Pancreas (tissue), 10 donors: ENCODE data around the gene COLGALT1. TPM values are rescaled to one million over a fixed set of nuclear protein-coding genes. Genes with fewer than 3 reads are reported as not detected.

Experiments
- ATAC-seq, 4 donors: fragments of 200-7000 bp; cut with Tn5 transposase; one replicate each; pipeline versions ENCODE4 v1.8.0 to v1.9.1; 2020; ENCODE audit warnings: mild to moderate bottlenecking in 4 of 4, moderate library complexity in 4 of 4
- DNase-seq, 6 donors: peaks; one replicate each; pipeline ENCODE4 v3.0.0-alpha.2; 2020
- FAIRE-seq: peaks from 2 replicates; lab custom pipeline; 2012; peaks lifted over from hg19 to GRCh38; lab: Jason Lieb, UNC
- H3K27ac ChIP-seq, 4 donors: fragments of 200-600 bp; sonication (generic); 1 replicate in 3 of 4; 2 replicates in 1 of 4; pipeline versions ENCODE4 v1.5.0 to v1.8.0; 2020
- H3K27me3 ChIP-seq, 4 donors: fragments of 200-600 bp; one replicate each; pipeline ENCODE4 v1.8.0; 2021
- H3K36me3 ChIP-seq, 3 donors: fragments of 200-600 bp; sonication (generic) in 1 of 3; one replicate each; pipeline versions ENCODE4 v1.5.0 to v1.8.0; 2020 to 2021
- H3K4me1 ChIP-seq, 3 donors: fragments of 200-600 bp; one replicate each; pipeline ENCODE4 v1.8.0; 2021
- H3K4me3 ChIP-seq, 4 donors: fragments of 200-600 bp; sonication (generic) in 2 of 4; one replicate each; pipeline versions ENCODE4 v1.5.0 to v1.8.0; 2020 to 2021
- H3K9me3 ChIP-seq, 4 donors: fragments of 200-600 bp; one replicate each; pipeline ENCODE4 v1.8.0; 2021
- WGBS, 2 donors: extraction: QIAGEN DNeasy Blood & Tissue Kit; methylation state at CpG; one replicate each; pipeline ENCODE4 v1.1.7; 2013; 5-methylcytosine and 5-hydroxymethylcytosine counted together
- intact Hi-C, 3 donors: fragments of 100-400 bp; cut with DNase I; formaldehyde crosslinking; loops; one replicate each; pipeline versions ENCODE4 v1.11.1 to v1.14.2; 2022
- polyA plus RNA-seq, 2 donors: library from polyadenylated mRNA; stranded (reverse); fragments of 200-250 nt; gene quantifications; one replicate each; pipeline ENCODE4 v1.2.3, GENCODE V29; 2013
- total RNA-seq, 6 donors: library from RNA; stranded (reverse); fragmentation: NEBNext Ultra II Directional in 4 of 6; extraction: Animal tissue kit (Norgen Biotek cat#: 25700) in 4 of 6; gene quantifications; one replicate each; pipeline versions ENCODE4 v1.2.1 to v1.2.4, GENCODE V29; 2021 to 2023
- TF ChIP-seq, protein P1 (sequence below), 4 donors: fragments of 200-600 bp; sonication (generic) in 3 of 4; IDR thresholded peaks; one replicate each; pipeline versions ENCODE4 v1.5.0 to v1.8.0; 2021; ENCODE audit warnings: antibody characterized with exemption in 4 of 4
- donor health status: healthy with polysubstance abuse.
- donor health status: DM: no; HTN: no; CAD: no; lungs with moderate emphysema.
- donor health status: DM: no; HTN: no; CAD: no.
- donor health status: control.
- donor health status: control.
- donor health status: Bipolar disorder and iron deficiency.
- donor health status: DM: yes; HTN: yes; CAD: no.
- donor health status: DM: no; HTN: no; CAD: no.
- donor health status: DM: no; HTN: no; CAD: no.
- donor health status: DM: yes; HTN: yes; CAD: no.

Gene COLGALT1
- total and polyA plus RNA-seq, 8 donors: 13.5 to 50.6 (median 24.3) TPM

DNA sequence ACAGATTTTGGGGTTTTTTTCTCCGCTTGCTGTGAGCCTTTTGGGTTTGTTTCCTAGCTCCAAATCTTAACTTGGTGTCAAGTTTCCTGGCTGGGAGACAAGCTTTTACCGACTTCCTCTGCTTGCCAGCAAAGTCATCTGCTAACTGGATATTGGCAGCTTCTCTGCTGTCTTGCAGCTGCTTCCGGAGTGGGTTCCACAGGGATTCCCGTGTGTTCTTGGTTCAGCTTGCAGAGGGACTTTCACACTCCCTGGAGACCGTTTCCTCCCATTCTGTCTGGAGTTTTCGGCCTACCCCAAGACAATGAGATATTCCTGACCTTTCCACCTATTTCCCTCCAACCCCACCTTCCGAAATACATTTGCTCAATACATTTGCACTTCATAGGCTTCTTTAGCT, 2.2 kb upstream of the COLGALT1 start:
- Histone ChIP-seq H3K4me3 (no peak overlapping the region), H3K27ac (no peak overlapping the region), H3K9me3 (no peaks in the 10 kb centered on the region), H3K27me3 (no peaks in the 10 kb centered on the region), H3K36me3 (peaks cover 0 to 4% (median 0%) of the 10 kb centered on the region in 3 donors), H3K4me1 (peaks cover 0 to 9% (median 0%) of the 10 kb centered on the region in 3 donors)
- FAIRE-seq (no peak), DNase-seq (peak in 2 of 6 donors; percentile 25 to 37), ATAC-seq (no peak)
- TF ChIP-seq, protein P1, sequence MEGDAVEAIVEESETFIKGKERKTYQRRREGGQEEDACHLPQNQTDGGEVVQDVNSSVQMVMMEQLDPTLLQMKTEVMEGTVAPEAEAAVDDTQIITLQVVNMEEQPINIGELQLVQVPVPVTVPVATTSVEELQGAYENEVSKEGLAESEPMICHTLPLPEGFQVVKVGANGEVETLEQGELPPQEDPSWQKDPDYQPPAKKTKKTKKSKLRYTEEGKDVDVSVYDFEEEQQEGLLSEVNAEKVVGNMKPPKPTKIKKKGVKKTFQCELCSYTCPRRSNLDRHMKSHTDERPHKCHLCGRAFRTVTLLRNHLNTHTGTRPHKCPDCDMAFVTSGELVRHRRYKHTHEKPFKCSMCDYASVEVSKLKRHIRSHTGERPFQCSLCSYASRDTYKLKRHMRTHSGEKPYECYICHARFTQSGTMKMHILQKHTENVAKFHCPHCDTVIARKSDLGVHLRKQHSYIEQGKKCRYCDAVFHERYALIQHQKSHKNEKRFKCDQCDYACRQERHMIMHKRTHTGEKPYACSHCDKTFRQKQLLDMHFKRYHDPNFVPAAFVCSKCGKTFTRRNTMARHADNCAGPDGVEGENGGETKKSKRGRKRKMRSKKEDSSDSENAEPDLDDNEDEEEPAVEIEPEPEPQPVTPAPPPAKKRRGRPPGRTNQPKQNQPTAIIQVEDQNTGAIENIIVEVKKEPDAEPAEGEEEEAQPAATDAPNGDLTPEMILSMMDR (IDR thresholded peaks at IDR 0.05): no peak
- WGBS, 2 donors: 45 to 53% methylated on average over 7 of the region's 7 CpGs
- intact Hi-C loops: no loop called here

DNA sequence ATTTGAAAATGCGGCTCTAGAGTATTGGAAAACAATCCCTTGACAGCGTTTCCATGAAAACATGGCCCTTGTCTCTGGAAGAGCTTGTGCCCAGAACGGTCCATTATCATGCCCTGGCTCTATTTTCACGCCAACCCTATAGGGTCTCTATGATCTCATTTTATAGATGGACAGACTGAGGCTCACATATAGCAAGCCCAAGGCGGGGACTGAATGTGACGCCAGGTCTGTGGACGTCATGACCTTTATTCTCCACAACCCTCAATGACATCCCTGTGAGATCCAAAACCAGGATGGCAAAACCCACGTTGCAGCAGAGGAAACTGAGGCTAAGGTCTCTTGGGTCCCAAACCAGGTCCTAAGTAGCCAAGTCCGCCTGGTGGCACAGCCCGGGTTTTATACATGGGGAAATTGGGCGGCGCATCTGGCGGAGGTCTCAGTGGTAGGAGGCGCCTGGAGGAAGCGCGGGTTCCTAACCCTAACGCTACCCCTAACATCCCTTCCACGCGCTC, 425 bp upstream of the COLGALT1 start:
- WGBS, 2 donors: 9 to 10% methylated on average over 19 of the region's 19 CpGs
- intact Hi-C loops: no loop called here

DNA sequence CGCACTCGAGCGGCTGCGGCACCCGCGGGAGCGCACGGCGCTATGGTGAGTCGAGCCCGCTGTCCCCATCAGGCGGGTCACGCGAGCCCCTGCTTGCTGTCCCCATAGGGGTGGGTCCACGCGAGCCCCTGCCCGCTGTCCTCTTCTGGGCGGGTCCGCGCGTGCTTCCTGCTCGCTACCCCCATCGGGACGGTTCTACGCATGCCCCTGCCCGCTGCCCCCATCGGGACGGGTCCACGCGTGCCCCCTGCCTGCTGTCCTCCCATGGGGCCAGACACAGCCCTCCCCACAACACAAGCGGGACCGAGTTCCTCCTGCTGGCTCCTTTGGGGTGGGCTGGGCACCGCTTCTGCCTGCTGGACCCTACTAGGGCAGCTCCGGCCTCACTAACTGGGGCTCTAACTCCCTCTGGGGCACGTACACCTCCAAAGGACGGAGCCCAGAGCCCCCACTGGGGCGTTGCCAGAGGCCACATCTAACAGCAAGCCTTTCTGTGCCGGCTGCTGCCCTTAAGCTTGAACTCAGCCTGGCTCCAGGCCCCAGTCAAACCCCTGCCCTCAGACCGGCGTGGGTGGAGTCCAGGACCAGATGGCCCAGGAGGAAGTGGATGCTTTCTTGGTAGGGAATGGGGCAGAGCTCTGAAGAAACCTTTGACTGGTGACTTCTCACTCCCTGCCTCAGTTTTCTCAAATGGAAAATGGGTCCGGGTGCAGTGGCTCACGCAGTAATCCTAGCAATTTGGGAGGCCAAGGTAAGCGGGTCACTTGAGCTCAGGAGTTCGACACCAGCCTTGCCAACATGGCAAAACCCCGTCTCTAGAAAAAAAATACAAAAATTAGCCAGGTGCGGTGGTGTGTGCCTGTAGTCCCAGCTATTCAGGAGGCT, 722 bp downstream of the COLGALT1 start:
- intact Hi-C loops: no loop called here

More for the DNA sequence above, 425 bp upstream of the COLGALT1 start:
- TF ChIP-seq, protein P1 (IDR thresholded peaks at IDR 0.05): no peak
- peak overlapping the region in 3 of 4 donors; percentile 95 to 99 (median 96) for H3K4me3 ChIP-seq
- H3K36me3 ChIP-seq: peaks cover 0 to 4% (median 4%) of the 10 kb centered on the region in 3 donors
- no peaks in the 10 kb centered on the region for H3K27me3 ChIP-seq
- H3K9me3 ChIP-seq: no peaks in the 10 kb centered on the region
- FAIRE-seq (no peak), DNase-seq (no peak), ATAC-seq (no peak)
- peaks cover 0 to 9% (median 0%) of the 10 kb centered on the region in 3 donors for H3K4me1 ChIP-seq
- H3K27ac ChIP-seq: peak overlapping the region in 1 of 4 donors; percentile 67

DNA sequence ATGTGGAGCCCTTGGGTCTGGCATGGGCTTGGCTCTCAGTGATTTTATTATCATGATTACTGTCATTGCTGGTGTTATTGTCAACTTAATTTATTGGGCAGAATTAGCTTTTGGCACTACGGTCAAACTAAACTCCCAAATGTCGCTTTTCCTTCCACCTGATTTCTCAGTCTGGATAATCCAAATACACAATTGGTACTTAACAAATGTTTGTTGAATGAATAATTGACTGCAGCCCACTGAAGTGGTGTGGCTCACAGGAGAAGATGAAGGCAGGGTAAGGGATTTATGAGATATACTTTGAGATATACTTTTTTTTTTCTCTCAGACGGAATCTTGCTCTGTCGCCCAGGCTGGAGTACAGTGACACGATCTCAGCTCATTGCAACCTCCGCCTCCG, 1.5 kb downstream of the COLGALT1 start:
- intact Hi-C loops: no loop called here
- no peak for DNase-seq
- Histone ChIP-seq H3K36me3 (peaks cover 0 to 8% (median 4%) of the 10 kb centered on the region in 3 donors), H3K4me1 (peaks cover 0 to 9% (median 0%) of the 10 kb centered on the region in 3 donors), H3K27ac (no peak overlapping the region), H3K4me3 (peak overlapping the region in 1 of 4 donors; percentile 99), H3K27me3 (no peaks in the 10 kb centered on the region), H3K9me3 (no peaks in the 10 kb centered on the region)
- 85 to 87% methylated on average over 7 of the region's 7 CpGs for WGBS, 2 donors
- TF ChIP-seq, protein P1 (IDR thresholded peaks at IDR 0.05): no peak
- FAIRE-seq: no peak
- ATAC-seq: no peak

More for the DNA sequence above, 722 bp downstream of the COLGALT1 start:
- Histone ChIP-seq H3K27me3 (no peaks in the 10 kb centered on the region), H3K36me3 (peaks cover 0 to 8% (median 4%) of the 10 kb centered on the region in 3 donors), H3K27ac (peak overlapping the region in 3 of 4 donors; percentile 50 to 67 (median 60)), H3K4me1 (peaks cover 0 to 9% (median 0%) of the 10 kb centered on the region in 3 donors), H3K9me3 (no peaks in the 10 kb centered on the region), H3K4me3 (peak overlapping the region; percentile 89 to 99 (median 96))
- no peak for FAIRE-seq
- peak; percentile 46 to 82 (median 66) for DNase-seq
- 7 to 10% methylated on average over 39 to 46 of the region's 46 CpGs for WGBS, 2 donors
- ATAC-seq: peak; percentile 37 to 68 (median 64)
- TF ChIP-seq, protein P1 (IDR thresholded peaks at IDR 0.05): no peak
